ENCODE data around the gene CCDC87. TPM values are rescaled to one million over a fixed set of nuclear protein-coding genes. Genes with fewer than 3 reads are reported as not detected.

CCDC87 gene
- total and polyA plus RNA-seq, 2 experiments from 2014 or later: 0.39 to 1.2 TPM

- TF ChIP-seq ZNF462 (CRISPR knock-in tag; IDR thresholded peaks at IDR 0.05) (no peak), NANOG (IDR thresholded peaks at IDR 0.05; ENCODE audit: borderline replicate concordance) (no peak), CREB1 (CRISPR knock-in tag; IDR thresholded peaks at IDR 0.05; ENCODE audit: low read depth) (no peak)
Observed at GRCh38 chr11:66612458-66612857, 19.6 kb upstream of the CCDC87 start (continued).

GRCh38 chr11:66609721-66610617 is 17.1 kb upstream of the CCDC87 start:
- H4K20me1 ChIP-seq (replicated peaks; ENCODE audit: insufficient read depth): no peaks in the 10 kb centered on the region
- ATAC-seq (no peak), DNase-seq (ENCODE audit: low spot score) (no peak)
- no peaks in the 10 kb centered on the region for H3K4me1 ChIP-seq (ENCODE audit: insufficient read depth)
- Mint-ChIP-seq H3K9me3 (no peaks in the 10 kb centered on the region), H3K36me3 (ENCODE audit: low read depth) (peaks cover 11% of the 10 kb centered on the region; the same call in 2 of the 3 replicates), H3K27me3 (ENCODE audit: insufficient read depth, low read depth, poor library complexity) (peaks cover 2% of the 10 kb centered on the region), H3K4me1 (no peaks in the 10 kb centered on the region), H3K4me3 (no peak overlapping the region), H3K27ac (no peak overlapping the region)
- no peak overlapping the region for H3K4me3 ChIP-seq
- no peaks in the 10 kb centered on the region for H3K36me3 ChIP-seq (ENCODE audit: insufficient read depth)
- H3K27me3 ChIP-seq (ENCODE audit: insufficient read depth): no peaks in the 10 kb centered on the region
- H2AFZ ChIP-seq: no peak overlapping the region
- H3F3A ChIP-seq (replicated peaks; ENCODE audit: low read depth): peaks cover 2% of the 10 kb centered on the region; the same call in 1 of the 2 replicates
- H3K79me2 ChIP-seq (replicated peaks; ENCODE audit: insufficient read depth): 0 out of 2 replicates have a peak, but pooled peaks cover 3% of the 10 kb centered on the region
- no peaks in the 10 kb centered on the region for H3K9me2 ChIP-seq (ENCODE audit: insufficient read depth)
- TF ChIP-seq EZH2 (IDR thresholded peaks at IDR 0.05; ENCODE audit: low read depth, unreplicated experiment): no peak
- no peak overlapping the region for H3K4me2 ChIP-seq
- no peak overlapping the region for H3K27ac ChIP-seq (ENCODE audit: low read depth)
